Caco-2 (cell line): ENCODE measurements around the gene HDGF. TPM values are rescaled to one million over a fixed set of nuclear protein-coding genes. Genes with fewer than 3 reads are reported as not detected.
"Not testable (repeated sequence)": the region's sequence is repeated elsewhere in the genome, so short reads cannot be mapped to it uniquely, and the experiment has no call there.

Source experiments
- BruUV-seq: library from RNA; stranded (reverse); fragments of 400-500 nt; replicated peaks from 2 replicates; lab custom pipeline; 2021; lab: Mats Ljungman, UMichigan
- CTCF ChIA-PET: fragments of 300-600 bp; sonication (Branson Sonifier 250); formaldehyde crosslinking; loops from one replicate; lab custom pipeline; 2022; ENCODE audit warnings: antibody characterized with exemption; lab: Charles Lee
- POLR2A ChIA-PET: fragments of 300-600 bp; sonication (Branson Sonifier 250); formaldehyde crosslinking; loops from one replicate; lab custom pipeline; 2022; ENCODE audit warnings: antibody characterized with exemption; lab: Charles Lee
- DNase-seq, 2 experiments: peaks; one replicate each; pipeline versions ENCODE4 v3.0.0 to v3.0.0-alpha.2; 2020 to 2022
- H3K27me3 ChIP-seq: replicated peaks from 2 replicates; pipeline ENCODE4 v1.6.0; 2011; ENCODE audit warnings: low read length; ENCODE audit not compliant: control insufficient read depth, insufficient read depth
- H3K36me3 ChIP-seq: 2 replicates; pipeline ENCODE4 v1.5.1; 2011; ENCODE audit warnings: low read length; ENCODE audit not compliant: control insufficient read depth, insufficient read depth
- H3K4me1 ChIP-seq: fragments of 250-450 bp; sonication (Bioruptor Pico); 2 replicates; pipeline ENCODE4 v1.5.1; 2020; ENCODE audit warnings: mild to moderate bottlenecking
- H3K4me3 ChIP-seq: 2 replicates; pipeline ENCODE4 v1.5.1; 2011; ENCODE audit warnings: low read depth, mild to moderate bottlenecking, control low read depth, low read length
- H3K9me3 ChIP-seq: fragments of 250-450 bp; sonication (Bioruptor Pico); 2 replicates; pipeline ENCODE4 v1.5.1; 2020; ENCODE audit warnings: mild to moderate bottlenecking, moderate library complexity
- H3K27ac Mint-ChIP-seq: one replicate; pipeline ENCODE4 v1.8.0; 2022; ENCODE audit warnings: mixed read lengths; ENCODE audit not compliant: unreplicated experiment
- H3K27me3 Mint-ChIP-seq: one replicate; pipeline ENCODE4 v1.8.0; 2022; ENCODE audit warnings: mixed read lengths; ENCODE audit not compliant: insufficient read depth, unreplicated experiment
- H3K36me3 Mint-ChIP-seq: one replicate; pipeline ENCODE4 v1.8.0; 2022; ENCODE audit warnings: mild to moderate bottlenecking, mixed read lengths; ENCODE audit not compliant: insufficient read depth, unreplicated experiment
- H3K4me1 Mint-ChIP-seq: one replicate; pipeline ENCODE4 v1.8.0; 2022; ENCODE audit warnings: low read depth, mixed read lengths; ENCODE audit not compliant: unreplicated experiment
- H3K4me3 Mint-ChIP-seq: one replicate; pipeline ENCODE4 v1.8.0; 2022; ENCODE audit warnings: mild to moderate bottlenecking, moderate library complexity, mixed read lengths; ENCODE audit not compliant: unreplicated experiment
- H3K9me3 Mint-ChIP-seq: one replicate; pipeline ENCODE4 v1.8.0; 2022; ENCODE audit warnings: mixed read lengths; ENCODE audit not compliant: unreplicated experiment
- intact Hi-C: fragments of 100-400 bp; cut with micrococcal nuclease; formaldehyde crosslinking; loops from one replicate; pipeline ENCODE4 v1.10.0; 2022; ENCODE audit not compliant: unreplicated experiment
- total RNA-seq: library from RNA; stranded (reverse); gene quantifications from 2 replicates; pipeline ENCODE4 v1.2.3, GENCODE V29; 2022
- TF ChIP-seq, protein P1 (sequence below), 2 experiments: fragments of 200-600 bp in 1 of 2; IDR thresholded peaks; 1 replicate in 1 of 2; 2 replicates in 1 of 2; pipeline versions ENCODE4 v1.5.1 to v1.8.0; 2011 to 2022; ENCODE audit warnings: antibody characterized with exemption in 1 of 2, control low read depth in 1 of 2, inconsistent platforms in 1 of 2, low read depth in 1 of 2, low read length in 1 of 2, mild to moderate bottlenecking in 1 of 2, moderate library complexity in 1 of 2; ENCODE audit not compliant: insufficient read depth in 1 of 2, severe bottlenecking in 1 of 2, unreplicated experiment in 1 of 2

Gene HDGF
- total RNA-seq, 1 experiment from 2014 or later = 414 TPM

DNA sequence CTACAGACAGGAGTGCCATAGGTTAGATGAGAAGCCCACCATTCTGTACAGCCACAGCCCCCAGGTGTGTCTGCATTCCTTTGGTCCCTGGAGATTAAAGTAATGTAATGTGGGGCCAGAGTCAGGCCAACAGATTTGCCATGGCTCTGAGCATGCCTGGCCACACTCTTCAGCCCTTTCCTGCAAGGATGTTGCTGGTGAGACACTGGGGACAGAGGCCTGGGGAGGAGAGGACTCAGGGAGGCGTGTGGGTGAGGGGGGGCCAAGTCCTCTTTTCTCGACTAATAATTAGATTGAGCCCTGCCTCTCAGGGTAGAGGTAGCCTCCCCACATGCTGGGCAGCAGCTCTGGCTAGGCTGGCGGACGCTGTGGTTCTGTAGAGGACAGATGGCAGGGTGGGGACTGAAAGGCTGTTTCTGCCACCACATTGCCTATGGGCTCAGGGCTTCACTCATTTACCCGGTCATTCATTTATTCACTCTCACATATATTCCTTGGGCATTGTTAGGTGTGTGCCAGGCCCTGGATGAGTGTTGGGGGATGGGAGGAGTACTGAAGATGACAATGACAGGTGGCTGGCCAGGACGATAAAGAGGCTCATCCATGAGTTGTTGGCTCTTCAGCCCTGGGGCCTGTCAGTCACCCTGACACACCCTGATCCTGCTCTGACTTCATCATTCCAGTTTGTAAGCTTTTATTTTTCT lies 8.8 kb upstream of the HDGF start:
- Histone ChIP-seq H3K36me3 (no peaks in the 10 kb centered on the region), H3K4me1 (no peaks in the 10 kb centered on the region), H3K27me3 (no peaks in the 10 kb centered on the region), H3K4me3 (no peak overlapping the region), H3K9me3 (no peaks in the 10 kb centered on the region)
- Mint-ChIP-seq H3K4me1 (no peaks in the 10 kb centered on the region), H3K27ac (no peak overlapping the region), H3K36me3 (peaks cover 7% of the 10 kb centered on the region), H3K27me3 (no peaks in the 10 kb centered on the region), H3K4me3 (no peak overlapping the region), H3K9me3 (no peaks in the 10 kb centered on the region)
- BruUV-seq = no TSS peak
- ChIA-PET CTCF (interaction anchor here (0.6 to 0.7 kb wide), 3 partner anchors 25 to 117 kb away, joined by 3 to 4 read pairs (median 4); no protein-coding TSS in a partner anchor), POLR2A (no interaction called here)
- intact Hi-C loops = no loop called here
- no peak for DNase-seq
- TF ChIP-seq, protein P1, sequence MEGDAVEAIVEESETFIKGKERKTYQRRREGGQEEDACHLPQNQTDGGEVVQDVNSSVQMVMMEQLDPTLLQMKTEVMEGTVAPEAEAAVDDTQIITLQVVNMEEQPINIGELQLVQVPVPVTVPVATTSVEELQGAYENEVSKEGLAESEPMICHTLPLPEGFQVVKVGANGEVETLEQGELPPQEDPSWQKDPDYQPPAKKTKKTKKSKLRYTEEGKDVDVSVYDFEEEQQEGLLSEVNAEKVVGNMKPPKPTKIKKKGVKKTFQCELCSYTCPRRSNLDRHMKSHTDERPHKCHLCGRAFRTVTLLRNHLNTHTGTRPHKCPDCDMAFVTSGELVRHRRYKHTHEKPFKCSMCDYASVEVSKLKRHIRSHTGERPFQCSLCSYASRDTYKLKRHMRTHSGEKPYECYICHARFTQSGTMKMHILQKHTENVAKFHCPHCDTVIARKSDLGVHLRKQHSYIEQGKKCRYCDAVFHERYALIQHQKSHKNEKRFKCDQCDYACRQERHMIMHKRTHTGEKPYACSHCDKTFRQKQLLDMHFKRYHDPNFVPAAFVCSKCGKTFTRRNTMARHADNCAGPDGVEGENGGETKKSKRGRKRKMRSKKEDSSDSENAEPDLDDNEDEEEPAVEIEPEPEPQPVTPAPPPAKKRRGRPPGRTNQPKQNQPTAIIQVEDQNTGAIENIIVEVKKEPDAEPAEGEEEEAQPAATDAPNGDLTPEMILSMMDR (IDR thresholded peaks at IDR 0.05; ENCODE audit: insufficient read depth in 1 of 2, low read depth in 1 of 2, low read length in 1 of 2, severe bottlenecking in 1 of 2, unreplicated experiment in 1 of 2) = no peak

GRCh38 chr1:156757572-156758253 lies 6.2 kb upstream of the HDGF start:
- H3K27ac Mint-ChIP-seq, H3K27me3 ChIP-seq, intact Hi-C loops, H3K4me1 ChIP-seq, H3K36me3 Mint-ChIP-seq, H3K4me3 Mint-ChIP-seq, H3K9me3 Mint-ChIP-seq, H3K4me3 ChIP-seq, H3K9me3 ChIP-seq, H3K27me3 Mint-ChIP-seq, DNase-seq, H3K36me3 ChIP-seq, CTCF ChIA-PET, H3K4me1 Mint-ChIP-seq, BruUV-seq: not testable (repeated sequence)
- POLR2A ChIA-PET = interaction anchor here (0.5 to 1.0 kb wide), 2 partner anchors 30 to 81 kb away, joined by 3 read pairs; partner anchors contain the start of genes ISG20L2, METTL25B and NES

DNA sequence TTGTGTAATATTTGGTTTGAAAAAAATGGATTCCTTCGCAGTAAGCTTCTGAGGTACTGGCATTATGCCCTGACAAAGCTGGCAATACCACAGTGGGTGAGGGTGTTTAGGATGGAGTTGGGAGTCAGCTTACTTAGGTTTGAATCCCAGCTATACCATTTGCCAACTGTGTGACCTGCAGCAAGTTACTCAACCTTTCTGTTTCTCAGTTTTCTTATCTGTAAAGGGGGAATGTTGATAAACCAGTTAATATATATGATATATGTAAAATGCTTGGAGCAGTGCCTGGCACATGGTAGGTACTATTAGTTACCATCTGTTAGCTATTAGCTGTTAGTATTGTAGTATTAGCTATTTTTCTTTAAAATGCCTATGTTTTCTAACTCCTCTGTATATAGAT lies 4.9 kb upstream of the HDGF start:
- POLR2A ChIA-PET = interaction anchor here (0.8 kb wide), 1 partner anchor 28 kb away, joined by 3 read pairs; the partner anchor contains the start of gene METTL25B
- Histone ChIP-seq H3K36me3 (no peaks in the 10 kb centered on the region; the same call in none of the 2 replicates), H3K4me3 (no peak overlapping the region), H3K9me3 (no peaks in the 10 kb centered on the region), H3K4me1 (peaks cover 6% of the 10 kb centered on the region; the same call in 1 of the 2 replicates), H3K27me3 (no peaks in the 10 kb centered on the region)
- peaks cover 7% of the 10 kb centered on the region for H3K36me3 Mint-ChIP-seq
- no TSS peak for BruUV-seq
- intact Hi-C loops = no loop called here
- no peak for DNase-seq
- no peaks in the 10 kb centered on the region for H3K9me3 Mint-ChIP-seq
- H3K4me3 Mint-ChIP-seq = no peak overlapping the region
- TF ChIP-seq, protein P1 (IDR thresholded peaks at IDR 0.05; ENCODE audit: insufficient read depth in 1 of 2, low read depth in 1 of 2, low read length in 1 of 2, severe bottlenecking in 1 of 2, unreplicated experiment in 1 of 2) = no peak
- peaks cover 6% of the 10 kb centered on the region for H3K4me1 Mint-ChIP-seq
- no peaks in the 10 kb centered on the region for H3K27me3 Mint-ChIP-seq
- CTCF ChIA-PET = interaction anchor here (0.6 kb wide), 1 partner anchor 66 kb away, joined by 3 read pairs; no protein-coding TSS in a partner anchor
- no peak overlapping the region for H3K27ac Mint-ChIP-seq
